Fibroblast of pulmonary artery (primary cell): ENCODE results near the gene SLC29A4.

ENCODE experiments used
- DNase-seq: peaks from one replicate; pipeline ENCODE4 v3.0.0-alpha.2; 2010; ENCODE audit warnings: low read depth
- H3K4me3 ChIP-seq: replicated peaks from 2 replicates; pipeline ENCODE4 v1.5.1; 2011; ENCODE audit warnings: low read depth, mild to moderate bottlenecking, control low read depth, low read length, moderate library complexity
- CTCF ChIP-seq: IDR thresholded peaks from 2 replicates; pipeline ENCODE4 v1.5.1; 2011; ENCODE audit warnings: mild to moderate bottlenecking, control low read depth, low read length, inconsistent platforms; ENCODE audit errors: missing control alignments

The SLC29A4 gene

GRCh38 chr7:5349437-5350173 lies 66.9 kb downstream of the SLC29A4 start:
- no peak overlapping the region for H3K4me3 ChIP-seq
- DNase-seq, result no peak
- no peak for TF ChIP-seq CTCF

- no peak overlapping the region for H3K4me3 ChIP-seq
- TF ChIP-seq CTCF, result no peak
- no peak for DNase-seq
Measured at GRCh38 chr7:5350174-5350463, 67.4 kb downstream of the SLC29A4 start.

GRCh38 chr7:5350600-5351385 lies 68.0 kb downstream of the SLC29A4 start:
- no peak for TF ChIP-seq CTCF
- no peak for DNase-seq
- H3K4me3 ChIP-seq, result no peak overlapping the region

GRCh38 chr7:5351507-5352265 lies 68.9 kb downstream of the SLC29A4 start:
- no peak for DNase-seq
- H3K4me3 ChIP-seq, result no peak overlapping the region
- TF ChIP-seq CTCF, result no peak

- no peak for TF ChIP-seq CTCF
- no peak overlapping the region for H3K4me3 ChIP-seq
- DNase-seq, result no peak
Measured at GRCh38 chr7:5352440-5353010, 69.8 kb downstream of the SLC29A4 start.

- no peak for TF ChIP-seq CTCF
- DNase-seq, result peak; percentile 24
- no peak overlapping the region for H3K4me3 ChIP-seq
Measured at GRCh38 chr7:5354460-5355232, 71.9 kb downstream of the SLC29A4 start.
